ENCODE results near the gene OXSM.

- TF ChIP-seq CTCF (IDR thresholded peaks at IDR 0.05) (no peak), POLR2A (IDR thresholded peaks at IDR 0.05; ENCODE audit: low read depth) (no peak), EP300 (IDR thresholded peaks at IDR 0.05) (no peak), POLR2AphosphoS5 (IDR thresholded peaks at IDR 0.05) (no peak)
Observed at GRCh38 chr3:25782636-25782937, 7.3 kb upstream of the OXSM start.

Data from esophagus muscularis mucosa (tissue), 4 donors.